Lung (tissue), 12 donors: ENCODE data around the gene PHKG1. TPM values are rescaled to one million over a fixed set of nuclear protein-coding genes. Genes with fewer than 3 reads are reported as not detected.
"Not testable (repeated sequence)": the region's sequence is repeated elsewhere in the genome, so short reads cannot be mapped to it uniquely, and the experiment has no call there.

Experiments
- ATAC-seq: fragments of 200-7000 bp; cut with Tn5 transposase; one replicate; pipeline ENCODE4 v1.9.1; 2020; ENCODE audit warnings: moderate number of reproducible peaks; ENCODE audit not compliant: insufficient read depth, low FRiP score
- DNase-seq, 3 donors: peaks; one replicate each; pipeline ENCODE4 v3.0.0-alpha.2; 2013 to 2017
- H3K27ac ChIP-seq, 2 donors: one replicate each; pipeline ENCODE4 v1.5.1; 2013; ENCODE audit warnings: mild to moderate bottlenecking in 2 of 2, moderate library complexity in 2 of 2, control low read depth in 1 of 2, inconsistent platforms in 1 of 2, low read depth in 1 of 2, low read length in 1 of 2
- H3K27me3 ChIP-seq, 3 donors: one replicate each; pipeline ENCODE4 v1.5.1; 2013; ENCODE audit warnings: low read length in 2 of 3; ENCODE audit not compliant: control insufficient read depth in 3 of 3, insufficient read depth in 3 of 3
- H3K36me3 ChIP-seq, 4 donors: one replicate each; pipeline ENCODE4 v1.5.1; 2013; ENCODE audit warnings: low read length in 4 of 4, mild to moderate bottlenecking in 1 of 4, moderate library complexity in 1 of 4; ENCODE audit not compliant: control insufficient read depth in 4 of 4, insufficient read depth in 4 of 4
- H3K4me1 ChIP-seq, 5 donors: one replicate each; pipeline ENCODE4 v1.5.1; 2013; ENCODE audit warnings: low read length in 5 of 5, mild to moderate bottlenecking in 2 of 5, moderate library complexity in 1 of 5; ENCODE audit not compliant: control insufficient read depth in 5 of 5, insufficient read depth in 5 of 5
- H3K4me3 ChIP-seq: one replicate; pipeline ENCODE4 v1.5.1; 2013; ENCODE audit warnings: mild to moderate bottlenecking, control low read depth, moderate library complexity
- H3K9ac ChIP-seq, 2 donors: one replicate each; pipeline ENCODE4 v1.5.1; 2013; ENCODE audit warnings: low read length in 2 of 2, control low read depth in 1 of 2; ENCODE audit not compliant: insufficient read depth in 1 of 2
- H3K9me3 ChIP-seq, 4 donors: one replicate each; pipeline ENCODE4 v1.5.1; 2013; ENCODE audit warnings: low read length in 3 of 4, mild to moderate bottlenecking in 1 of 4, moderate library complexity in 1 of 4; ENCODE audit not compliant: control insufficient read depth in 4 of 4, insufficient read depth in 3 of 4
- WGBS, 2 donors: extraction: QIAGEN DNeasy Blood & Tissue Kit; methylation state at CpG; one replicate each; pipeline ENCODE4 v1.1.7; 2013; 5-methylcytosine and 5-hydroxymethylcytosine counted together
- polyA plus RNA-seq, 2 donors: library from polyadenylated mRNA; stranded (reverse); fragments of 200-250 nt; gene quantifications; one replicate each; pipeline ENCODE4 v1.2.1, GENCODE V29; 2013
- total RNA-seq, 2 donors: library from RNA; depleted of rRNA in 1 of 2; stranded (reverse); fragments of >200 nt in 1 of 2; gene quantifications; one replicate each; pipeline ENCODE4 v1.2.1, GENCODE V29; 2014 to 2021
- TF ChIP-seq, protein P1 (sequence below): IDR thresholded peaks from 2 replicates; pipeline ENCODE4 v1.5.1; 2012; ENCODE audit warnings: mild to moderate bottlenecking; ENCODE audit errors: control extremely low read depth, extremely low read depth
- donor health status: control.
- donor health status: control.
- donor health status: Bipolar disorder and iron deficiency.
- donor health status: healthy.
- donor health status: DM: yes; HTN: yes; CAD: no.

The PHKG1 gene
- total and polyA plus RNA-seq, 4 donors, result 0.71 to 1.8 (median 1.3) TPM

DNA sequence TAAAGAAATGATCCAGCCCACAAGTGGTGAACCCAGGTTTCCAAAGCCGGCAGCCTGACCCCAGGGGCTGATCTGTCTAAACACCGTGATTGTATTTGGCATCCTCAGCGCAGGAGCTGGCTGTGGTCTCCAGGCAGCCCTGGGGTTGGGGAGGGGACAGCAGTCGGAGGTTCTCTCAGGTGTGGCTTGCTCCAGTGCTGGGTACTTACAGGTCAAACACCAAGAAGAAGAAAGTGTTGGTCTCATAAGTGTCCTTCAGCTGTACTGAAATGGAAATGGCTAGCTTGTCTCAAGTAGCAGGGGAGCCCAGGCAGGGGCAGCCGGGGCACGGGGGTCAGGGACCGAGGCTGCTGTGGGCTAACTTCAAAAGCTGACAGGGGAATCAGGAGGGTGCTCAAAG, 6.0 kb downstream of the PHKG1 start:
- ATAC-seq, result no peak
- no peaks in the 10 kb centered on the region for H3K9me3 ChIP-seq
- WGBS, 2 donors, result 93 to 97% methylated on average over 7 of the region's 7 CpGs
- peaks cover 0 to 12% (median 6%) of the 10 kb centered on the region in 5 donors for H3K4me1 ChIP-seq
- no peak overlapping the region for H3K27ac ChIP-seq
- no peak overlapping the region for H3K9ac ChIP-seq
- peaks cover 4 to 14% (median 4%) of the 10 kb centered on the region in 4 donors for H3K36me3 ChIP-seq
- DNase-seq, result no peak
- H3K4me3 ChIP-seq, result no peak overlapping the region
- TF ChIP-seq, protein P1, sequence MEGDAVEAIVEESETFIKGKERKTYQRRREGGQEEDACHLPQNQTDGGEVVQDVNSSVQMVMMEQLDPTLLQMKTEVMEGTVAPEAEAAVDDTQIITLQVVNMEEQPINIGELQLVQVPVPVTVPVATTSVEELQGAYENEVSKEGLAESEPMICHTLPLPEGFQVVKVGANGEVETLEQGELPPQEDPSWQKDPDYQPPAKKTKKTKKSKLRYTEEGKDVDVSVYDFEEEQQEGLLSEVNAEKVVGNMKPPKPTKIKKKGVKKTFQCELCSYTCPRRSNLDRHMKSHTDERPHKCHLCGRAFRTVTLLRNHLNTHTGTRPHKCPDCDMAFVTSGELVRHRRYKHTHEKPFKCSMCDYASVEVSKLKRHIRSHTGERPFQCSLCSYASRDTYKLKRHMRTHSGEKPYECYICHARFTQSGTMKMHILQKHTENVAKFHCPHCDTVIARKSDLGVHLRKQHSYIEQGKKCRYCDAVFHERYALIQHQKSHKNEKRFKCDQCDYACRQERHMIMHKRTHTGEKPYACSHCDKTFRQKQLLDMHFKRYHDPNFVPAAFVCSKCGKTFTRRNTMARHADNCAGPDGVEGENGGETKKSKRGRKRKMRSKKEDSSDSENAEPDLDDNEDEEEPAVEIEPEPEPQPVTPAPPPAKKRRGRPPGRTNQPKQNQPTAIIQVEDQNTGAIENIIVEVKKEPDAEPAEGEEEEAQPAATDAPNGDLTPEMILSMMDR, result no peak
- no peaks in the 10 kb centered on the region for H3K27me3 ChIP-seq

DNA sequence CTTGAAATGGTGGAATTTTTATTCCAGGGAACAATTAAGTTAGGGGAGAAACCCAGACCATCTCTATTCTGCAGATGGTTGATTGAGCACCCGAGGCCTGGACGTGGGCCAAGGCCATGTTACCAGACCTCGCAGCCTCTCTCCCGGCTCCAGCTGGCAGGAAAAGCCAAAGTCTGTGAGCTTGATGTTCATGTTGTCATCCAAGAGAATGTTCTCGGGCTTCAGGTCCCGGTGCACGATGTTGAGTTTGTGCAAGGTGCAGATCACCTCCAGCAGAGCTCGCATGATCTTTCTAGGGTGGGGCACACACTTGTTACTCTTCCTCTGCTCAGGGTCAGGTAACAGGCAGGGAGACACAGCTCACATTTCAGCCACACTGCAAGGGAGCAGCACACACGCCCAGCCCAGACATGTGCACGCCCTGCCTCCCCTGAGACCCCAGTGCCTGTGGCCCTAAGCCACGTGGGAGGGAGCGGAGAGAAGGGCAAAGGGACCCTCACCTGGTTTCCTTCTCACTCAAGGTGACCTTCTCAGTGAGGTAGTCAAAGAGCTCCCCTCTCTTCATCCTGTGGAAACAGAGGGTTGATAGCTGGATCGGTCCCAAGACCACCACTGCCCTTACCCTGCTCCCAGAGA, 9.5 kb downstream of the PHKG1 start:
- H3K4me3 ChIP-seq, result no peak overlapping the region
- no peak overlapping the region for H3K27ac ChIP-seq
- H3K9me3 ChIP-seq, result no peaks in the 10 kb centered on the region
- peak; percentile 66 to 72 (median 67) for DNase-seq
- WGBS, 2 donors, result 74 to 87% methylated on average over 13 of the region's 13 CpGs
- no peak for ATAC-seq
- peaks cover 0 to 23% (median 7%) of the 10 kb centered on the region in 5 donors for H3K4me1 ChIP-seq
- TF ChIP-seq, protein P1, result no peak
- no peaks in the 10 kb centered on the region for H3K27me3 ChIP-seq
- no peak overlapping the region for H3K9ac ChIP-seq
- H3K36me3 ChIP-seq, result peaks cover 0 to 32% (median 4%) of the 10 kb centered on the region in 4 donors

DNA sequence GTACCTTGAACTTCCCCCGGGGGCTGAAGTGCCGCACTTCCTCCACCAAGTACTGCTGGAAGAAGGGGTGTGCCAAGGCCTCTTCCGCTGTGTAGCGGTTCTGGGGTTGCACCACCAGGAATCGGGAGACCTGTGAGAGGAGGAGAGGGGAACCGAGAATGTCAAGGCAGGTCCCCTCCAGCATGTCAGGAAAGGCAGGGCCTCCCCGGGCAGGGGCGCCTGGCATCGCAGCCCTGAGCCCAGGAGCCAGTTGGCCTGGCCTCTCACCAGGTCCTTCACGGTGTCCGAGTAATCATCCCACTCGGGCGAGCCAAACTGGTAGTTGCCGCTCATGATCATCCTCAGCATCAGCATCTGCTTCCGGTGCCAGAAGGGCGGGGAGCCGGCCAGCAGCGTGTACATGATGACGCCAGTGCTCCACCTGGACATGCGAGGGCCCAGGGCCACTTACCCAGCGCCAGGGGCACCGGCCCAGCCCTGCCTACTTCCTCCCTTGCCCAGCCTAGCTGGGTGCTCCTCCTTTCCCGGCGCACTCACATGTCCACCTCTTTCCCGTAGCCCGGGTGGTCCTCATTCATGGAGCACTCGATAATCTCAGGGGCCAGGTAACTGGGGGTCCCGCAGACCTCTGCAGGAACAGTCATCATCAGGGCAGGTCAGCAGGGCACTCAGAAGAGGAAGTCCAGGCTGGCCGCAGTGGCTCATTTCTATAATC, 11.0 kb downstream of the PHKG1 start:
- ATAC-seq, result no peak
- 94 to 96% methylated on average over 29 of the region's 29 CpGs for WGBS, 2 donors
- no peak overlapping the region for H3K9ac ChIP-seq

DNA sequence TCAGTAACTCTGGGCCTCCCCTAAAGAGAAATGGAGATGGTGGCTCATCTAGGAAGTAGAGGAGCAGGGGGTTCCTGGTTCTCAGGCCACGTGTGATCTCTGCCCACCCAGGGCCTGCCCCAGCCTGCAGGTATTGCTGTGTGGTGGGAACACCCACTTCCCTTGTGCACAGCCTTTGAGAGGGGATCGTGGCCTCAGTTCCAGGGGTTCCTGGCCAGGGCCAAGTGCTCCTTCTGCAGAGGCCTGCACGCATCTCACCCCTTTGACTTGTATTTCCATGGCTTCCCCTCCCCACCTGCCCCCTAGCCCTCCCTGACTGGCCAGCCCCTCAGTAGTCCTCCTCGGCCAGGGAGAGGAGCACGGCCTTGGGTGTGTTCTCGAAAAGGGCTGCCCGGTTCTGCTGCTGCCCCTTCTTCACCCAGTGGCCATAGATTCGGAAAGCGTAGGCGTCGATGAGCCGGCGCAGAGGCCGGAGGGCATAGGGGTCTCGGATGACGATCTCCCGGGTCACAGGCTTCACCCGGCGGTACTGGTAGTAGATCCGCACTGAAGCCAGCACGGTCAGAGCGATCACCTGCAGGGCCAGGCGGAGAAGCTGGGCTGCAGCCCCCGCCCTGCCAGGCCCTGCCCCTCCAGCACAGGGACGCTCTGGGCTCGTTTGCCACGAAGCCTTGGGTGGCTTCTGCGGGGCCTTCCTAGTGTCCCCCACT, 11.9 kb downstream of the PHKG1 start:
- not testable (repeated sequence) for H3K9ac ChIP-seq, DNase-seq, H3K27me3 ChIP-seq, H3K4me3 ChIP-seq, H3K27ac ChIP-seq, ATAC-seq, H3K9me3 ChIP-seq
- Histone ChIP-seq H3K4me1 (peaks cover 0 to 23% (median 7%) of the 10 kb centered on the region in 5 donors), H3K36me3 (peaks cover 0 to 35% (median 0%) of the 10 kb centered on the region in 4 donors)
- WGBS, 2 donors, result 94% methylated on average over 28 of the region's 28 CpGs

More for the DNA sequence above, 11.0 kb downstream of the PHKG1 start:
- peaks cover 0 to 31% (median 2%) of the 10 kb centered on the region in 4 donors for H3K36me3 ChIP-seq
- no peaks in the 10 kb centered on the region for H3K9me3 ChIP-seq
- TF ChIP-seq, protein P1, result no peak
- no peak for DNase-seq
- H3K4me1 ChIP-seq, result peaks cover 0 to 23% (median 7%) of the 10 kb centered on the region in 5 donors
- no peaks in the 10 kb centered on the region for H3K27me3 ChIP-seq
- no peak overlapping the region for H3K27ac ChIP-seq
- no peak overlapping the region for H3K4me3 ChIP-seq
